ENCODE results near the gene GBGT1.

DNA sequence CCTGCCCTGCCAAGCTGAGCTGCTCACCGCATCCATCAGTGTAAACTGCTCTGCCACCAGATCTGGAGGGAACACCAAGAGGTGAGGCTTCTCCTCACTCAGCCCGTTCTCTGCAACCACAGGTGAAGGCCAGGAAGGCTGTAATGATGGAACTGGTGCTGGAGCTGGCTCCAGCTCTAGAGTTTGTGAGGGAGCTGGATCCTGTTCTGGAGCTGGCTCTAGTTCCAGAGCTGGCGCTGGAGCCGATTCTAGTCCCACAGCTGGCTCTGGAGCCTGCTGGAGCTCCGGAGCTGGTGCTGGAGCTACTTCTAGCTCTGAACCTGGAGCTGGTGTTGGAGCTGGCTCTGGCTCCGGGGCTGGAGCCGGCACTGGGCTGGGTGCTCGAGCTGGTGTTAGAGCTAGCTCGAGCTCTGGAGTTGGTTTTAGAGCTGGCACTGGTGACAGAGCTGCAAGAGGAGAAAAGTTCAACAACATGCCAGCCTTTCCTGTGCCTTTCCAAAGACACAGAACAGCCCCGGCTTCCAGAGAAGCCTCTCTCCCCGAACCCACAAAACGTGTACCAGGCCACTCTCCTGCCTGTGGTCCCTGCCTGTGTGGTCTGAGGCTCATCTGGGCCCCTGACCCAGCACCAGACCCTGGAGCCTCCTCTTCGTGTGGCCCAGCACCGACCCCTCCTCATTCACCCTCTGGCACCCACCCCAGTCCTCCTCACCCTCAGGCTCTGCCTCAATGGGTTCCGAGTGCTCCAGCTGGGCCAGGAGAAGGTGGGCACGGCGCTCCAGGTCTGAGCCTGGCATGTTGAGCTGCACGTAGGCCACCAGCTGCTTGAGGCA, 55.5 kb downstream of the GBGT1 start:
- TF ChIP-seq, protein P1, sequence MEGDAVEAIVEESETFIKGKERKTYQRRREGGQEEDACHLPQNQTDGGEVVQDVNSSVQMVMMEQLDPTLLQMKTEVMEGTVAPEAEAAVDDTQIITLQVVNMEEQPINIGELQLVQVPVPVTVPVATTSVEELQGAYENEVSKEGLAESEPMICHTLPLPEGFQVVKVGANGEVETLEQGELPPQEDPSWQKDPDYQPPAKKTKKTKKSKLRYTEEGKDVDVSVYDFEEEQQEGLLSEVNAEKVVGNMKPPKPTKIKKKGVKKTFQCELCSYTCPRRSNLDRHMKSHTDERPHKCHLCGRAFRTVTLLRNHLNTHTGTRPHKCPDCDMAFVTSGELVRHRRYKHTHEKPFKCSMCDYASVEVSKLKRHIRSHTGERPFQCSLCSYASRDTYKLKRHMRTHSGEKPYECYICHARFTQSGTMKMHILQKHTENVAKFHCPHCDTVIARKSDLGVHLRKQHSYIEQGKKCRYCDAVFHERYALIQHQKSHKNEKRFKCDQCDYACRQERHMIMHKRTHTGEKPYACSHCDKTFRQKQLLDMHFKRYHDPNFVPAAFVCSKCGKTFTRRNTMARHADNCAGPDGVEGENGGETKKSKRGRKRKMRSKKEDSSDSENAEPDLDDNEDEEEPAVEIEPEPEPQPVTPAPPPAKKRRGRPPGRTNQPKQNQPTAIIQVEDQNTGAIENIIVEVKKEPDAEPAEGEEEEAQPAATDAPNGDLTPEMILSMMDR (IDR thresholded peaks at IDR 0.05): no peak
- no peak for TF ChIP-seq POLR2A (IDR thresholded peaks at IDR 0.05)
